HFF-Myc (cell line): Measurements from ENCODE around the gene A4GNT.

Experiments used
- DNase-seq: peaks from one replicate; pipeline ENCODE4 v3.0.0-alpha.2; 2011; ENCODE audit warnings: low read depth; ENCODE audit errors: extremely low read depth
- H3K4me3 ChIP-seq: replicated peaks from 2 replicates; pipeline ENCODE4 v1.5.1; 2011; ENCODE audit warnings: low read depth, mild to moderate bottlenecking, control low read depth, low read length
- CTCF ChIP-seq: IDR thresholded peaks from 2 replicates; pipeline ENCODE4 v1.5.1; 2012; ENCODE audit warnings: mild to moderate bottlenecking, low read depth, low read length, control low read depth; ENCODE audit errors: missing control alignments

A4GNT gene

DNA sequence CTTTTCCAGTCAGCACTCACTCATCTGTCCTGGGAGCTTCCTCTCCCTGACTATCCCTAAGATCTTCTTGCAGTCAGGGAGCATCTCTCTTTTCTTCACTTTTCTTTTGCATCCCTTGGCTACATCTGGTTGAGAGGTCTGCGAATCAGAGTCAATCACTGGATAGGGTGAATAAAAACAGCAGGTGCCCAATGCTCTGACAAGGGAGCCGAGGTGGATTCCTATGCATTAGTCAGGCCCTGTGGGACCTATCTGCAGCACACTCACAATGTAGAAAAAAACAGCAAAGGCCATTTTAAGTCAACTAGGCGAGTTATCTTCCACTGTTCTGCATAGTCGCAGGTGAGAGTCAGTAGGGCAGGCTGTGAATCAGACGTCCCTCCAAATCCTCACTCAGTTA lies 52.3 kb downstream of the A4GNT start:
- H3K4me3 ChIP-seq = no peak overlapping the region
- DNase-seq = no peak
- TF ChIP-seq CTCF = no peak

DNA sequence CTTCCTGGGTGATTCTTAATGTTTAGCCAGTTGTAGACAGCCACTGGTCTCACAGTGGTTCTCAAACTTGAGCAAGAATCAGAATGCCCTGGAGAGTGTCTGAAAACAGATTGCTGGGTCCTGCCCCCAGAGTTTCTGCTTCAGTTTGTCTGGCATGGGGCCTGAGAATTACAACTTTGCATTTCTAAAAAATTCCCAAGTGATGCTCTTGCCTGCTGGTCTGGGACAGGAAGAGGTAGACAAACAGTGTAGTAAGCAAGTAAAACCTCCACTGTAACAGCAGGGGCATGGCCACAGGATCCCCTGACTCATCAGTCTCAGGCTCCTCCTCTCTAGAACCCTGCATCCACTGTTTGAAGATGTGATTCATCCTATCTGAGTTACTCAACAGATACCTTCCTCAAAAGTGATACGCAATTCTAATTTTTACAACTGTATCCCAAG lies 53.3 kb downstream of the A4GNT start:
- TF ChIP-seq CTCF = no peak
- peak; percentile 65 for DNase-seq
- no peak overlapping the region for H3K4me3 ChIP-seq

DNA sequence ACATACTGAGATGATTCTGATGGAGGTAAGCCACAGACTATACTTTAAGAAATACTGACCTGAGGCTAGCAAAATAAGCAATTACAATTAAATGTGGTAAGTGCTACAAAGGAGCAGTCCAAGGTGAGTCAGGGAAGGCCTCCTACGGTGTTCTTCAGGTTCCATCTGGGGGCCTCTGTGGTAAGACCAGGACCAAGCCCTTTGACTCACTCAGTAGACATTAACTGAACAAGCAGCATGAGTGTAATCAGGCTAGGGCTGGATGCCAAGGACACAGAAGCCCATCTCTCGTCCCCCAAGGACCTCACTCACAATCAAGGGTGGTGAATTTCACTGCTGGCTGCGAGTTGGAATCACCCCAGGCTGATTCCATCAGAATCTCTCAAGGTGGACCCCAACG lies 54.1 kb downstream of the A4GNT start:
- DNase-seq = no peak
- TF ChIP-seq CTCF = no peak
- H3K4me3 ChIP-seq = no peak overlapping the region
